HUES48 (cell line): Measurements from ENCODE around the gene CLTC.

Experiments used
- H3K27ac ChIP-seq: one replicate; pipeline ENCODE4 v1.7.0; 2013; ENCODE audit warnings: low read depth, low read length, inconsistent platforms
- H3K27me3 ChIP-seq: 2 replicates; pipeline ENCODE4 v1.6.1; 2013; ENCODE audit warnings: mild to moderate bottlenecking, low read length; ENCODE audit not compliant: control insufficient read depth, insufficient read depth
- H3K36me3 ChIP-seq: 2 replicates; pipeline ENCODE4 v1.6.1; 2013; ENCODE audit warnings: low read length; ENCODE audit not compliant: control insufficient read depth, insufficient read depth
- H3K4me1 ChIP-seq: 2 replicates; pipeline ENCODE4 v1.6.1; 2013; ENCODE audit warnings: mild to moderate bottlenecking, low read length; ENCODE audit not compliant: control insufficient read depth, insufficient read depth
- H3K4me3 ChIP-seq: 2 replicates; pipeline ENCODE4 v1.5.1; 2013; ENCODE audit warnings: mild to moderate bottlenecking, low read depth, low read length
- H3K9ac ChIP-seq: 2 replicates; pipeline ENCODE4 v1.6.1; 2013; ENCODE audit warnings: mild to moderate bottlenecking, low read depth, low read length, moderate library complexity
- H3K9me3 ChIP-seq: 2 replicates; pipeline ENCODE4 v1.6.1; 2013; ENCODE audit warnings: low read length; ENCODE audit not compliant: control insufficient read depth, insufficient read depth

CLTC gene

GRCh38 chr17:59683283-59683682, 63.6 kb downstream of the CLTC start:
- no peak overlapping the region for H3K9ac ChIP-seq
- peaks cover 100% of the 10 kb centered on the region for H3K36me3 ChIP-seq
- H3K9me3 ChIP-seq = no peaks in the 10 kb centered on the region
- no peak overlapping the region for H3K4me3 ChIP-seq
- no peaks in the 10 kb centered on the region for H3K27me3 ChIP-seq
- H3K27ac ChIP-seq = no peak overlapping the region
- H3K4me1 ChIP-seq = no peaks in the 10 kb centered on the region

GRCh38 chr17:59684967-59685366, 65.3 kb downstream of the CLTC start:
- no peaks in the 10 kb centered on the region for H3K4me1 ChIP-seq
- H3K27me3 ChIP-seq = no peaks in the 10 kb centered on the region
- H3K9ac ChIP-seq = no peak overlapping the region
- H3K27ac ChIP-seq = no peak overlapping the region
- no peaks in the 10 kb centered on the region for H3K9me3 ChIP-seq
- peaks cover 100% of the 10 kb centered on the region for H3K36me3 ChIP-seq
- no peak overlapping the region for H3K4me3 ChIP-seq

GRCh38 chr17:59688008-59688407, 68.3 kb downstream of the CLTC start:
- Histone ChIP-seq H3K9ac (no peak overlapping the region), H3K27ac (no peak overlapping the region), H3K4me1 (no peaks in the 10 kb centered on the region), H3K9me3 (no peaks in the 10 kb centered on the region), H3K36me3 (peaks cover 94% of the 10 kb centered on the region), H3K27me3 (no peaks in the 10 kb centered on the region), H3K4me3 (no peak overlapping the region)

GRCh38 chr17:59688496-59688895, 68.8 kb downstream of the CLTC start:
- Histone ChIP-seq H3K27me3 (no peaks in the 10 kb centered on the region), H3K9ac (no peak overlapping the region), H3K36me3 (peaks cover 94% of the 10 kb centered on the region), H3K4me3 (no peak overlapping the region), H3K9me3 (no peaks in the 10 kb centered on the region), H3K27ac (no peak overlapping the region), H3K4me1 (no peaks in the 10 kb centered on the region)

GRCh38 chr17:59693582-59693981, 73.9 kb downstream of the CLTC start:
- Histone ChIP-seq H3K4me3 (no peak overlapping the region), H3K27ac (no peak overlapping the region), H3K4me1 (no peaks in the 10 kb centered on the region), H3K9ac (no peak overlapping the region), H3K36me3 (peaks cover 94% of the 10 kb centered on the region), H3K27me3 (no peaks in the 10 kb centered on the region), H3K9me3 (no peaks in the 10 kb centered on the region)

GRCh38 chr17:59694344-59694743, 74.6 kb downstream of the CLTC start:
- Histone ChIP-seq H3K36me3 (peaks cover 94% of the 10 kb centered on the region), H3K27ac (no peak overlapping the region), H3K4me1 (no peaks in the 10 kb centered on the region), H3K9me3 (no peaks in the 10 kb centered on the region), H3K4me3 (no peak overlapping the region), H3K9ac (no peak overlapping the region), H3K27me3 (no peaks in the 10 kb centered on the region)

GRCh38 chr17:59695945-59696681, 76.4 kb downstream of the CLTC start:
- Histone ChIP-seq H3K4me1 (peaks cover 4% of the 10 kb centered on the region; the same call in 1 of the 2 replicates), H3K27ac (no peak overlapping the region), H3K9ac (no peak overlapping the region), H3K27me3 (no peaks in the 10 kb centered on the region), H3K36me3 (peaks cover 85% of the 10 kb centered on the region), H3K4me3 (no peak overlapping the region), H3K9me3 (no peaks in the 10 kb centered on the region)

GRCh38 chr17:59696682-59697277, 77.1 kb downstream of the CLTC start:
- no peak overlapping the region for H3K4me3 ChIP-seq
- no peaks in the 10 kb centered on the region for H3K27me3 ChIP-seq
- H3K9me3 ChIP-seq = no peaks in the 10 kb centered on the region
- H3K36me3 ChIP-seq = peaks cover 79% of the 10 kb centered on the region
- H3K4me1 ChIP-seq = peaks cover 4% of the 10 kb centered on the region; the same call in 1 of the 2 replicates
- H3K27ac ChIP-seq = no peak overlapping the region
- H3K9ac ChIP-seq = no peak overlapping the region

- H3K9me3 ChIP-seq = no peaks in the 10 kb centered on the region
- no peak overlapping the region for H3K4me3 ChIP-seq
- no peaks in the 10 kb centered on the region for H3K27me3 ChIP-seq
- H3K36me3 ChIP-seq = peaks cover 72% of the 10 kb centered on the region
- no peak overlapping the region for H3K27ac ChIP-seq
- peaks cover 4% of the 10 kb centered on the region; the same call in 1 of the 2 replicates for H3K4me1 ChIP-seq
- H3K9ac ChIP-seq = no peak overlapping the region
Measured at GRCh38 chr17:59698143-59698542, 78.4 kb downstream of the CLTC start.

- no peak overlapping the region for H3K27ac ChIP-seq
- no peak overlapping the region for H3K4me3 ChIP-seq
- H3K9ac ChIP-seq = no peak overlapping the region
- H3K4me1 ChIP-seq = peaks cover 4% of the 10 kb centered on the region; the same call in 1 of the 2 replicates
- no peaks in the 10 kb centered on the region for H3K27me3 ChIP-seq
- peaks cover 65% of the 10 kb centered on the region for H3K36me3 ChIP-seq
- H3K9me3 ChIP-seq = no peaks in the 10 kb centered on the region
Measured at GRCh38 chr17:59699218-59699617, 79.5 kb downstream of the CLTC start.

- Histone ChIP-seq H3K9me3 (no peaks in the 10 kb centered on the region), H3K4me1 (peaks cover 4% of the 10 kb centered on the region; the same call in 1 of the 2 replicates), H3K4me3 (no peak overlapping the region), H3K27me3 (no peaks in the 10 kb centered on the region), H3K9ac (no peak overlapping the region), H3K36me3 (peaks cover 63% of the 10 kb centered on the region), H3K27ac (no peak overlapping the region)
Measured at GRCh38 chr17:59699786-59700185, 80.1 kb downstream of the CLTC start.
